Stimulated activated CD8-positive, alpha-beta memory T cell treated with anti-CD3 and anti-CD28 coated beads, Interleukin-7, amount 100 ng/mL, for 4 hours (primary cell): Measurements from ENCODE around the gene MGRN1.

Experiments
- DNase-seq, 2 donors: peaks; one replicate each; pipeline ENCODE4 v3.0.0-alpha.2; 2020; ENCODE audit warnings: low read depth in 2 of 2

The MGRN1 gene

GRCh38 chr16:4624827-4625559, 367 bp downstream of the MGRN1 start:
- DNase-seq, result peak; percentile 60 to 73

- no peak for DNase-seq
Observed at GRCh38 chr16:4625560-4626159, 1.0 kb downstream of the MGRN1 start.

GRCh38 chr16:4626396-4626795, 1.8 kb downstream of the MGRN1 start:
- DNase-seq, result no peak

- no peak for DNase-seq
Observed at GRCh38 chr16:4628283-4628682, 3.7 kb downstream of the MGRN1 start.

GRCh38 chr16:4631444-4631843, 6.8 kb downstream of the MGRN1 start:
- no peak for DNase-seq

GRCh38 chr16:4633910-4634635, 9.4 kb downstream of the MGRN1 start:
- DNase-seq, result no peak

GRCh38 chr16:4634768-4635167, 10.1 kb downstream of the MGRN1 start:
- no peak for DNase-seq

- DNase-seq, result no peak
Observed at GRCh38 chr16:4636196-4636595, 11.6 kb downstream of the MGRN1 start.

- no peak for DNase-seq
Observed at GRCh38 chr16:4637501-4638166, 13.0 kb downstream of the MGRN1 start.

- no peak for DNase-seq
Observed at GRCh38 chr16:4639899-4640509, 15.4 kb downstream of the MGRN1 start.

- no peak for DNase-seq
Observed at GRCh38 chr16:4640572-4641305, 16.1 kb downstream of the MGRN1 start.

GRCh38 chr16:4641306-4641687, 16.7 kb downstream of the MGRN1 start:
- no peak for DNase-seq

GRCh38 chr16:4641895-4642294, 17.3 kb downstream of the MGRN1 start:
- no peak for DNase-seq

- no peak for DNase-seq
Observed at GRCh38 chr16:4646773-4647643, 22.4 kb downstream of the MGRN1 start.

- DNase-seq, result no peak
Observed at GRCh38 chr16:4647644-4647980, 23.0 kb downstream of the MGRN1 start.

- DNase-seq, result no peak
Observed at GRCh38 chr16:4648917-4649316, 24.3 kb downstream of the MGRN1 start.

- no peak for DNase-seq
Observed at GRCh38 chr16:4649744-4650442, 25.3 kb downstream of the MGRN1 start.

- DNase-seq, result peak; percentile 47 to 50
Observed at GRCh38 chr16:4650443-4651074, 25.9 kb downstream of the MGRN1 start.

GRCh38 chr16:4651827-4652226, 27.2 kb downstream of the MGRN1 start:
- DNase-seq, result no peak
